ENCODE measurements around the gene CNTFR.

DNA sequence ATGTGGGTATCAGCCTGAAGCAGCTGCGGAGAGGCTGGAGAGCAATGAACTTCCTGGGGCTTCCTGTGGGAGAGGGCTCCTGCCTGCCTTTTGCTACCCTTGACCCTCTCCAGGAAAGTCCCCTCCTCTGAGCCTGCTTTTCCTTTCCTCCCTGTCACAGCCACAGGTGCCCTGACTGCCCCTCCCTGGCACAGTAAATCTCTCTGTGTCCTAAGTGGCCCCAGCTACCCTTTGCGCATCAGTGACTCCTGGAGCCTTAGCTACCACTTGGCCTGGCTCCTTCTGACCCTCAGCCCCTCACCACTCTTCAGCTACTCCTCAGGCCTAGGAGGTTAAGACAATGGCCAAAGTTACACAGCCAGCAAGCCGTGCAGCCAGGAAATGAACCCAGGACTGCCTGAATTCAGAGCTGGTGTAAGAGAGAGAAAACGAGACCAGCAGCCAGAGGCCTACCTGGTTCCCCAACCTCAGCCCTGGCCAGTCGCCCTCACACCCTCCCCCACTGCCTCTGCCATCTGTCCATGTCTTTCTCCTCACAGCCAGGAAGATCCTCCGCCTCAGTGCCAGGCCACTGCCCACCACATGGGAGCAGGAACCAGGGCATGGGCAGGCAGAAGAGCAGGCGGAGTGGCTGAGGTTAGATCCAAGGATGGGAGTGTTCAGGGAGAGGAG, 18.6 kb downstream of the CNTFR start:
- no peak for TF ChIP-seq POLR2A (IDR thresholded peaks at IDR 0.05)
- TF ChIP-seq, protein P1, sequence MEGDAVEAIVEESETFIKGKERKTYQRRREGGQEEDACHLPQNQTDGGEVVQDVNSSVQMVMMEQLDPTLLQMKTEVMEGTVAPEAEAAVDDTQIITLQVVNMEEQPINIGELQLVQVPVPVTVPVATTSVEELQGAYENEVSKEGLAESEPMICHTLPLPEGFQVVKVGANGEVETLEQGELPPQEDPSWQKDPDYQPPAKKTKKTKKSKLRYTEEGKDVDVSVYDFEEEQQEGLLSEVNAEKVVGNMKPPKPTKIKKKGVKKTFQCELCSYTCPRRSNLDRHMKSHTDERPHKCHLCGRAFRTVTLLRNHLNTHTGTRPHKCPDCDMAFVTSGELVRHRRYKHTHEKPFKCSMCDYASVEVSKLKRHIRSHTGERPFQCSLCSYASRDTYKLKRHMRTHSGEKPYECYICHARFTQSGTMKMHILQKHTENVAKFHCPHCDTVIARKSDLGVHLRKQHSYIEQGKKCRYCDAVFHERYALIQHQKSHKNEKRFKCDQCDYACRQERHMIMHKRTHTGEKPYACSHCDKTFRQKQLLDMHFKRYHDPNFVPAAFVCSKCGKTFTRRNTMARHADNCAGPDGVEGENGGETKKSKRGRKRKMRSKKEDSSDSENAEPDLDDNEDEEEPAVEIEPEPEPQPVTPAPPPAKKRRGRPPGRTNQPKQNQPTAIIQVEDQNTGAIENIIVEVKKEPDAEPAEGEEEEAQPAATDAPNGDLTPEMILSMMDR (IDR thresholded peaks at IDR 0.05): no peak

Measured in Peyer's patch (tissue), 4 donors.